GM10266 (cell line): Measurements from ENCODE around the gene PLA2G6.

ENCODE experiments used
- DNase-seq: peaks from one replicate; pipeline ENCODE4 v3.0.0; 2012; ENCODE audit errors: extremely low spot score
- CTCF ChIP-seq: IDR thresholded peaks from 2 replicates; pipeline ENCODE4 v1.5.1; 2012; ENCODE audit warnings: mild to moderate bottlenecking, low read depth; ENCODE audit not compliant: control insufficient read depth, insufficient read depth; ENCODE audit errors: missing control alignments

PLA2G6 gene

GRCh38 chr22:38181453-38182200 is at the start of gene PLA2G6:
TSS of gene PLA2G6 (minus strand) at chr22:38181830. CDS start at chr22:38169426, 12,404 bp downstream.
- peak; percentile 94 for DNase-seq
- no peak for TF ChIP-seq CTCF

GRCh38 chr22:38230916-38231315 is 49.3 kb upstream of the PLA2G6 start:
- DNase-seq: no peak
- no peak for TF ChIP-seq CTCF

- peak; percentile 63 for DNase-seq
- peak; percentile 56 for TF ChIP-seq CTCF
Observed at GRCh38 chr22:38230108-38230825, 48.6 kb upstream of the PLA2G6 start.

GRCh38 chr22:38228873-38229740 is 47.5 kb upstream of the PLA2G6 start:
- TF ChIP-seq CTCF: no peak
- no peak for DNase-seq

GRCh38 chr22:38228326-38228872 is 46.8 kb upstream of the PLA2G6 start:
- TF ChIP-seq CTCF: no peak

GRCh38 chr22:38226853-38227649 is 45.4 kb upstream of the PLA2G6 start:
- TF ChIP-seq CTCF: no peak
- no peak for DNase-seq

More at GRCh38 chr22:38228326-38228872, 46.8 kb upstream of the PLA2G6 start:
- DNase-seq: no peak
